ENCODE results near the gene POMZP3.
"Not testable (repeated sequence)": the region's sequence is repeated elsewhere in the genome, so short reads cannot be mapped to it uniquely, and the experiment has no call there.

Gene POMZP3
- long read RNA-seq, donor 1, transcript POMZP3-202 (7 exons, 1,490 nt), result major isoform, 13 of 13 reads
- long read RNA-seq, donor 1, partial matches to known transcripts, result 0 of 13 reads
- long read RNA-seq, donor 1, other reads (novel, unspliced or antisense), result 0 of 13 reads
- long read RNA-seq, donor 2, partial matches to known transcripts, result 0 of 1 reads
- long read RNA-seq, donor 2, other reads (novel, unspliced or antisense), result 0 of 1 reads
- long read RNA-seq, donor 3, partial matches to known transcripts, result 0 of 2 reads
- long read RNA-seq, donor 3, other reads (novel, unspliced or antisense), result 0 of 2 reads
- long read RNA-seq, donor 4, result 0 reads
- long read RNA-seq, donor 5, transcript POMZP3-202 (7 exons, 1,490 nt), result major isoform, 8 of 8 reads
- long read RNA-seq, donor 5, partial matches to known transcripts, result 0 of 8 reads
- long read RNA-seq, donor 5, other reads (novel, unspliced or antisense), result 0 of 8 reads
- long read RNA-seq, donor 6, partial matches to known transcripts, result 0 of 2 reads
- long read RNA-seq, donor 6, other reads (novel, unspliced or antisense), result 0 of 2 reads
- long read RNA-seq, donor 7, transcript POMZP3-202 (7 exons, 1,490 nt), result major isoform, 9 of 24 reads
- long read RNA-seq, donor 7, partial matches to known transcripts, result 14 of 24 reads
- long read RNA-seq, donor 7, other reads (novel, unspliced or antisense), result 0 of 24 reads
- long read RNA-seq, donor 8, partial matches to known transcripts, result 0 of 2 reads
- long read RNA-seq, donor 8, other reads (novel, unspliced or antisense), result 0 of 2 reads

- DNase-seq, result peak; percentile 69
These were observed at the start of gene POMZP3 for GRCh38 chr7:76626989-76627642. Gene POMZP3 (minus strand): TSS chr7:76627279. CDS start chr7:76626064, 1,215 bp downstream.

- not testable (repeated sequence) for DNase-seq
These were observed 48.7 kb upstream of the POMZP3 start for GRCh38 chr7:76675783-76676182.

GRCh38 chr7:76673346-76673745 is 46.3 kb upstream of the POMZP3 start:
- DNase-seq, result not testable (repeated sequence)

GRCh38 chr7:76659212-76659611 is 32.1 kb upstream of the POMZP3 start:
- not testable (repeated sequence) for DNase-seq

GRCh38 chr7:76656425-76656824 is 29.3 kb upstream of the POMZP3 start:
- not testable (repeated sequence) for DNase-seq

GRCh38 chr7:76642620-76643019 is 15.5 kb upstream of the POMZP3 start:
- not testable (repeated sequence) for DNase-seq

GRCh38 chr7:76637061-76637691 is 10.1 kb upstream of the POMZP3 start:
- peak; percentile 3 for DNase-seq

- peak; percentile 30 for DNase-seq
These were observed 498 bp downstream of the POMZP3 start for GRCh38 chr7:76626581-76626980.

- DNase-seq, result not testable (repeated sequence)
These were observed 7.5 kb downstream of the POMZP3 start for GRCh38 chr7:76619439-76620190.

GRCh38 chr7:76613783-76614182 is 13.3 kb downstream of the POMZP3 start:
- DNase-seq, result not testable (repeated sequence)

GRCh38 chr7:76612232-76612631 is 14.8 kb downstream of the POMZP3 start:
- DNase-seq, result not testable (repeated sequence)

- DNase-seq, result not testable (repeated sequence)
These were observed 17.2 kb downstream of the POMZP3 start for GRCh38 chr7:76609864-76610263.

- not testable (repeated sequence) for DNase-seq
These were observed 18.6 kb downstream of the POMZP3 start for GRCh38 chr7:76608469-76608868.

GRCh38 chr7:76606027-76606426 is 21.1 kb downstream of the POMZP3 start:
- DNase-seq, result not testable (repeated sequence)

- DNase-seq, result not testable (repeated sequence)
These were observed 26.4 kb downstream of the POMZP3 start for GRCh38 chr7:76600650-76601049.

GRCh38 chr7:76600116-76600482 is 27.0 kb downstream of the POMZP3 start:
- not testable (repeated sequence) for DNase-seq

GRCh38 chr7:76598590-76599264 is 28.4 kb downstream of the POMZP3 start:
- DNase-seq, result not testable (repeated sequence)

GRCh38 chr7:76597288-76597687 is 29.8 kb downstream of the POMZP3 start:
- not testable (repeated sequence) for DNase-seq

GRCh38 chr7:76592694-76593093 is 34.4 kb downstream of the POMZP3 start:
- not testable (repeated sequence) for DNase-seq

GRCh38 chr7:76591602-76592304 is 35.3 kb downstream of the POMZP3 start:
- not testable (repeated sequence) for DNase-seq
